GM21528 (cell line): Measurements from ENCODE around the gene MAML2.

Source experiments
- ATAC-seq: cut with Tn5 transposase; IDR thresholded peaks from one replicate; pipeline ENCODE4 v1.9.1; 2021; ENCODE audit warnings: mild to moderate bottlenecking, moderate library complexity; ENCODE audit not compliant: unreplicated experiment, low FRiP score

Gene MAML2

GRCh38 chr11:96339706-96340554 is 3.1 kb downstream of the MAML2 start:
- no peak for ATAC-seq

- peak; percentile 45 for ATAC-seq
Measured at GRCh38 chr11:96338910-96339705, 3.9 kb downstream of the MAML2 start.

GRCh38 chr11:96337541-96338431 is 5.2 kb downstream of the MAML2 start:
- ATAC-seq: peak; percentile 26

- no peak for ATAC-seq
Measured at GRCh38 chr11:96335388-96335787, 7.6 kb downstream of the MAML2 start.

- no peak for ATAC-seq
Measured at GRCh38 chr11:96334219-96334618, 8.8 kb downstream of the MAML2 start.

GRCh38 chr11:96333191-96333719 is 9.7 kb downstream of the MAML2 start:
- no peak for ATAC-seq

GRCh38 chr11:96332126-96332771 is 10.7 kb downstream of the MAML2 start:
- ATAC-seq: no peak

- ATAC-seq: no peak
Measured at GRCh38 chr11:96331699-96332116, 11.3 kb downstream of the MAML2 start.

- no peak for ATAC-seq
Measured at GRCh38 chr11:96330511-96330859, 12.5 kb downstream of the MAML2 start.

- no peak for ATAC-seq
Measured at GRCh38 chr11:96329855-96330510, 13.0 kb downstream of the MAML2 start.

- no peak for ATAC-seq
Measured at GRCh38 chr11:96329419-96329818, 13.6 kb downstream of the MAML2 start.

GRCh38 chr11:96328395-96329010 is 14.5 kb downstream of the MAML2 start:
- ATAC-seq: no peak

GRCh38 chr11:96326959-96327358 is 16.0 kb downstream of the MAML2 start:
- no peak for ATAC-seq

GRCh38 chr11:96324912-96325311 is 18.1 kb downstream of the MAML2 start:
- no peak for ATAC-seq

GRCh38 chr11:96323642-96323985 is 19.4 kb downstream of the MAML2 start:
- ATAC-seq: no peak

- ATAC-seq: no peak
Measured at GRCh38 chr11:96322775-96323641, 20.0 kb downstream of the MAML2 start.

GRCh38 chr11:96321091-96321490 is 21.9 kb downstream of the MAML2 start:
- ATAC-seq: no peak
